H1 (cell line): ENCODE measurements around the gene GNAI2. TPM values are rescaled to one million over a fixed set of nuclear protein-coding genes. Genes with fewer than 3 reads are reported as not detected.
A peak's percentile ranks its signal among the peaks of the same experiment; 100 is the strongest.

Source experiments
- CTCF ChIA-PET: fragments of 300-600 bp; sonication (Branson Sonifier 250); formaldehyde crosslinking; loops from one replicate; lab custom pipeline; 2021; ENCODE audit not compliant: partially characterized antibody; lab: Charles Lee
- POLR2A ChIA-PET: fragments of 300-600 bp; sonication (Branson Sonifier 250); formaldehyde crosslinking; loops from one replicate; lab custom pipeline; 2021; ENCODE audit warnings: inconsistent platforms; ENCODE audit not compliant: partially characterized antibody; lab: Charles Lee
- DNase-seq, 2 experiments: peaks; one replicate each; pipeline versions ENCODE4 v3.0.0 to v3.0.0-alpha.2; 2010 to 2022; ENCODE audit warnings: low spot score in 2 of 2, low read depth in 1 of 2, mixed read lengths in 1 of 2
- FAIRE-seq: peaks from 2 replicates; lab custom pipeline; 2011; peaks lifted over from hg19 to GRCh38; lab: Jason Lieb, UNC
- H2AFZ ChIP-seq: 2 replicates; pipeline ENCODE4 v1.8.1; 2012; ENCODE audit warnings: low read length, inconsistent platforms
- H2AK5ac ChIP-seq: 2 replicates; pipeline ENCODE4 v1.6.1; 2013; ENCODE audit warnings: low read depth, low read length
- H2BK120ac ChIP-seq: replicated peaks from 2 replicates; pipeline ENCODE3; 2013; ENCODE audit warnings: low read depth, low read length, inconsistent platforms
- H2BK12ac ChIP-seq: 2 replicates; pipeline ENCODE4 v1.6.1; 2013; ENCODE audit warnings: low read depth, low read length
- H2BK15ac ChIP-seq: 2 replicates; pipeline ENCODE4 v1.6.1; 2013; ENCODE audit warnings: low read length
- H2BK20ac ChIP-seq: 2 replicates; pipeline ENCODE4 v1.6.1; 2013; ENCODE audit warnings: low read length
- H2BK5ac ChIP-seq: 2 replicates; pipeline ENCODE4 v1.6.1; 2013; ENCODE audit warnings: low read depth, low read length
- H3K14ac ChIP-seq: 2 replicates; pipeline ENCODE4 v1.6.1; 2013; ENCODE audit warnings: inconsistent platforms; ENCODE audit not compliant: insufficient read length
- H3K18ac ChIP-seq: 2 replicates; pipeline ENCODE4 v1.6.1; 2013; ENCODE audit warnings: low read length; ENCODE audit errors: extremely low read depth
- H3K23ac ChIP-seq: 2 replicates; pipeline ENCODE4 v1.6.1; 2013; ENCODE audit warnings: inconsistent platforms; ENCODE audit not compliant: insufficient read length
- H3K23me2 ChIP-seq: 2 replicates; pipeline ENCODE4 v1.6.1; 2013; ENCODE audit warnings: low read depth, low read length
- H3K27ac ChIP-seq: 2 replicates; pipeline ENCODE4 v1.6.1; 2011; ENCODE audit warnings: low read depth, low read length, inconsistent platforms
- H3K27me3 ChIP-seq, 4 experiments: replicated peaks in 1 of 4; 1 replicate in 1 of 4; 2 replicates in 3 of 4; pipeline versions ENCODE4 v1.6.1 to v1.8.1; 2011 to 2013; ENCODE audit warnings: low read length in 3 of 4, mild to moderate bottlenecking in 3 of 4, inconsistent platforms in 2 of 4, mixed read lengths in 2 of 4, moderate library complexity in 1 of 4; ENCODE audit not compliant: control insufficient read depth in 3 of 4, insufficient read depth in 3 of 4; ENCODE audit errors: extremely low read depth in 1 of 4
- H3K36me3 ChIP-seq, 4 experiments: 2 replicates each; pipeline versions ENCODE4 v1.6.1 to v1.8.1; 2011 to 2013; ENCODE audit warnings: mild to moderate bottlenecking in 4 of 4, low read length in 3 of 4, moderate library complexity in 2 of 4, control low read depth in 1 of 4, inconsistent platforms in 1 of 4; ENCODE audit not compliant: insufficient read depth in 4 of 4, control insufficient read depth in 2 of 4
- H3K4ac ChIP-seq: replicated peaks from 2 replicates; pipeline ENCODE3; 2013; ENCODE audit warnings: low read length, low read depth, mixed read lengths, inconsistent platforms; ENCODE audit not compliant: insufficient read length
- H3K4me1 ChIP-seq, 4 experiments: replicated peaks in 1 of 4; 1 replicate in 1 of 4; 2 replicates in 3 of 4; pipeline versions ENCODE4 v1.6.1 to v1.8.1; 2011 to 2013; ENCODE audit warnings: low read length in 3 of 4, inconsistent platforms in 2 of 4, mixed read lengths in 1 of 4; ENCODE audit not compliant: insufficient read depth in 4 of 4, control insufficient read depth in 3 of 4
- H3K4me2 ChIP-seq, 2 experiments: 2 replicates each; pipeline versions ENCODE4 v1.6.1 to v1.8.1; 2011 to 2013; ENCODE audit warnings: low read depth in 2 of 2, low read length in 2 of 2, control low read depth in 1 of 2, inconsistent platforms in 1 of 2, mild to moderate bottlenecking in 1 of 2; ENCODE audit not compliant: insufficient read depth in 1 of 2
- H3K4me3 ChIP-seq, 4 experiments: fragments of 200-600, 300-600 bp in 1 of 4; sonication (generic), shearing (Covaris generic), sonication (Bioruptor Twin) in 1 of 4; 2 replicates each; pipeline versions ENCODE4 v1.5.1 to v1.8.1; 2011 to 2016; ENCODE audit warnings: low read length in 4 of 4, low read depth in 3 of 4, control low read depth in 2 of 4, inconsistent platforms in 2 of 4, mild to moderate bottlenecking in 2 of 4, mixed read lengths in 1 of 4, moderate library complexity in 1 of 4; ENCODE audit not compliant: insufficient read depth in 2 of 4; ENCODE audit errors: extremely low read depth in 1 of 4
- H3K56ac ChIP-seq: replicated peaks from 2 replicates; pipeline ENCODE3; 2013; ENCODE audit warnings: low read depth, mild to moderate bottlenecking, mixed read lengths, low read length, inconsistent platforms; ENCODE audit not compliant: insufficient read length
- H3K79me1 ChIP-seq: 2 replicates; pipeline ENCODE4 v1.6.1; 2013; ENCODE audit warnings: low read depth, low read length, control low read depth
- H3K79me2 ChIP-seq, 2 experiments: 2 replicates each; pipeline versions ENCODE4 v1.6.1 to v1.8.1; 2012 to 2013; ENCODE audit warnings: low read length in 2 of 2, mild to moderate bottlenecking in 2 of 2, inconsistent platforms in 1 of 2; ENCODE audit not compliant: insufficient read depth in 2 of 2, control insufficient read depth in 1 of 2
- H3K9ac ChIP-seq, 4 experiments: replicated peaks in 1 of 4; 1 replicate in 1 of 4; 2 replicates in 3 of 4; pipeline versions ENCODE4 v1.6.1 to v1.8.1; 2011 to 2013; ENCODE audit warnings: low read depth in 3 of 4, low read length in 3 of 4, control low read depth in 2 of 4, mild to moderate bottlenecking in 2 of 4, moderate library complexity in 2 of 4, inconsistent platforms in 1 of 4; ENCODE audit errors: extremely low read depth in 1 of 4
- H3K9me3 ChIP-seq, 2 experiments: 2 replicates each; pipeline versions ENCODE4 v1.6.1 to v1.8.1; 2012 to 2013; ENCODE audit warnings: mild to moderate bottlenecking in 2 of 2, moderate library complexity in 2 of 2, control low read depth in 1 of 2, inconsistent platforms in 1 of 2, low read depth in 1 of 2, low read length in 1 of 2, mixed read lengths in 1 of 2; ENCODE audit not compliant: insufficient read depth in 2 of 2
- H4K20me1 ChIP-seq, 2 experiments: replicated peaks in 1 of 2; 2 replicates each; pipeline versions ENCODE3 to v1.8.1; 2011 to 2013; ENCODE audit warnings: inconsistent platforms in 2 of 2, low read length in 2 of 2, mild to moderate bottlenecking in 1 of 2; ENCODE audit not compliant: insufficient read depth in 2 of 2, control insufficient read depth in 1 of 2
- H4K5ac ChIP-seq: 2 replicates; pipeline ENCODE4 v1.6.1; 2013; ENCODE audit warnings: low read length, low read depth, mixed read lengths, inconsistent platforms; ENCODE audit not compliant: insufficient read length
- H4K8ac ChIP-seq: 2 replicates; pipeline ENCODE4 v1.8.0; 2013; ENCODE audit warnings: mild to moderate bottlenecking, moderate library complexity, low read length, inconsistent platforms; ENCODE audit not compliant: insufficient read depth; ENCODE audit errors: extremely low read depth
- H4K91ac ChIP-seq: replicated peaks from 2 replicates; pipeline ENCODE3; 2013; ENCODE audit warnings: low read length, mixed read lengths, inconsistent platforms; ENCODE audit not compliant: insufficient read length
- ASH2L ChIP-seq: fragments of 200-600, 300-600 bp; sonication (generic); IDR thresholded peaks from one replicate; pipeline ENCODE4 v1.7.1; 2017; ENCODE audit warnings: low read length
- GABPA ChIP-seq: IDR thresholded peaks from 2 replicates; pipeline ENCODE4 v1.6.1; 2011; ENCODE audit warnings: mild to moderate bottlenecking, low read length, moderate library complexity, borderline replicate concordance; ENCODE audit not compliant: insufficient read depth
- JUN ChIP-seq: IDR thresholded peaks from 2 replicates; pipeline ENCODE4 v1.6.1; 2011; ENCODE audit warnings: low read depth, mild to moderate bottlenecking, improper control_type of control experiment, low read length
- JUND ChIP-seq: IDR thresholded peaks from 2 replicates; pipeline ENCODE4 v1.6.1; 2011; ENCODE audit warnings: mild to moderate bottlenecking, improper control_type of control experiment, low read length
- MAFK ChIP-seq: IDR thresholded peaks from 2 replicates; pipeline ENCODE4 v1.6.1; 2012; ENCODE audit warnings: low read depth, mild to moderate bottlenecking, improper control_type of control experiment, low read length
- NANOG ChIP-seq: IDR thresholded peaks from 2 replicates; pipeline ENCODE4 v1.6.1; 2011; ENCODE audit warnings: low read length, low read depth, mild to moderate bottlenecking, inconsistent platforms; ENCODE audit not compliant: insufficient read depth, poor library complexity, severe bottlenecking
- RAD21 ChIP-seq, 2 experiments: IDR thresholded peaks in 1 of 2; conservative IDR thresholded peaks in 1 of 2; 2 replicates each; pipeline ENCODE4 v1.6.1; 2011; ENCODE audit warnings: low read depth in 2 of 2, low read length in 2 of 2, improper control_type of control experiment in 1 of 2, inconsistent platforms in 1 of 2, mild to moderate bottlenecking in 1 of 2, moderate library complexity in 1 of 2
- TBP ChIP-seq: IDR thresholded peaks from 2 replicates; pipeline ENCODE4 v1.6.1; 2011; ENCODE audit warnings: low read depth, low read length, improper control_type of control experiment
- USF2 ChIP-seq: IDR thresholded peaks from 2 replicates; pipeline ENCODE4 v1.6.1; 2011; ENCODE audit warnings: low read length, improper control_type of control experiment
- WGBS, 2 experiments: shearing (Covaris generic) in 1 of 2; methylation state at CpG; one replicate each; pipeline versions ENCODE4 v1.1.6 to v1.1.7; 2013 to 2015; ENCODE audit warnings: low lambda C conversion rate in 2 of 2, mixed read lengths in 2 of 2, inconsistent platforms in 1 of 2, low coverage in 1 of 2, missing lambda C conversion rate in 1 of 2; ENCODE audit not compliant: insufficient replicate concordance in 2 of 2, insufficient coverage in 1 of 2, insufficient read length in 1 of 2; ENCODE audit errors: extremely low coverage in 1 of 2, missing lambda C conversion rate in 1 of 2; 5-methylcytosine and 5-hydroxymethylcytosine counted together
- polyA plus RNA-seq, 7 experiments: library from polyadenylated mRNA; depleted of rRNA in 3 of 7; stranded (reverse) in 5 of 7; unstranded in 2 of 7; fragments of >200 nt in 5 of 7; fragments of 200-250 nt in 2 of 7; gene quantifications; 1 replicate in 5 of 7; 2 replicates in 1 of 7; 4 replicates in 1 of 7; pipeline versions ENCODE4 v1.2.1 to v1.2.3, GENCODE V29; 2011 to 2013; ENCODE audit warnings: missing spikeins in 2 of 7, mixed read lengths in 2 of 7
- total RNA-seq: library from RNA; stranded (reverse); fragmentation: NEBNext Ultra II Directional; extraction: Animal tissue kit (Norgen Biotek cat#: 25700); gene quantifications from 2 replicates; pipeline ENCODE4 v1.2.1, GENCODE V29; 2021

Gene GNAI2
- total and polyA plus RNA-seq, 2 of the 8 experiments (the other 6 are each of a cell fraction or from before 2014, with no cell fraction given), result 168 to 539 TPM

DNA sequence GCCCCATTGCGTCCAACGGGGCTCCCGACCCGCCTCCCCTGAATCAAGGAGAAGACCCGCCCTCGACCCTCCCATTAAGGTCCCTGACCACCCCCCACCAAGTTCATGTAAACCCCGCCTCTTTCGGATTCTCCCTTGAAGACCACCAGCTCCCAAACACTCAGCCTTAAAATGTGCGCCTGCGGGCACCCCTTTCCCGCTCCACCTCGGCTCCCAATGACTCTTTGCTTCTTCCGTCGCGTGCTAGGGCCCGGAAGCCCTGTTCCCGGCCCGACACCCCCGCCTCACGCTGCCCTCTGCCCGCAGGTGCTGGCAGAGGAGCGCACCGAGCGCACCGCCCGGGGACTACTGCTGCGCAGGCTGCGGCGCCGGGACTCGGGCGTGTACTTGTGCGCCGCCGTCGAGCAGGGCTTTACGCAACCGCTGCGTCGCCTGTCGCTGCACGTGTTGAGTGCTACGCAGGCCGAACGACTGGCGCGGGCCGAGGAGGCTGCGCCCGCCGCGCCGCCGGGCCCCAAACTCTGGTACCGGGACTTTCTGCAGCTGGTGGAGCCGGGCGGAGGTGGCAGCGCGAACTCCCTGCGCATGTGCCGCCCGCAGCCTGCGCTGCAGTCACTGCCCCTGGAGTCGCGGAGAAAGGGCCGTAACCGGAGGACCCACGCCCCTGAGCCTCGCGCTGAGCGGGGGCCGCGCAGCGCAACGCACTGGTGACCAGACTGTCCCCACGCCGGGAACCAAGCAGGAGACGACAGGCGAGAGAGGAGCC lies 40.2 kb downstream of the GNAI2 start:
- 0 out of 2 replicates have a peak overlapping the region, but pooled peaks have one; percentile 39 for H2AK5ac ChIP-seq
- 50% methylated on average over 55 of the region's 79 CpGs; no CpG with 5 or more reads in 1 of the 2 experiments for WGBS, 2 experiments
- FAIRE-seq, result no peak
- no peaks in the 10 kb centered on the region for H3K79me1 ChIP-seq
- no peak overlapping the region for H2BK15ac ChIP-seq
- H3K79me2 ChIP-seq, result no peaks in the 10 kb centered on the region
- no peak overlapping the region for H2AFZ ChIP-seq
- CTCF ChIA-PET, result interaction anchor here (1.4 to 53.5 kb wide), 10 partner anchors 14 to 91 kb away, joined by 4 to 2149 read pairs (median 12); partner anchors contain the start of genes GNAI2, GNAT1, HYAL2 and IFRD2
- peak overlapping the region; percentile 53 to 86 for H3K4me2 ChIP-seq
- POLR2A ChIA-PET, result interaction anchor here (0.8 to 9.6 kb wide), 13 partner anchors 9 to 63 kb away, joined by 3 to 122 read pairs (median 5); partner anchors contain the start of gene IFRD2
- DNase-seq, result peak in 1 of 2 experiments; percentile 78
- H2BK120ac ChIP-seq, result no peak overlapping the region
- H3K36me3 ChIP-seq, result no peaks in the 10 kb centered on the region
- no peak overlapping the region for H3K27ac ChIP-seq
- no peak overlapping the region for H2BK12ac ChIP-seq
- no peak overlapping the region for H3K4ac ChIP-seq
- H2BK5ac ChIP-seq, result no peak overlapping the region
- peak overlapping the region; percentile 14 to 61 (median 22); a peak in 6 of 8 replicates for H3K4me3 ChIP-seq
- H3K9ac ChIP-seq, result no peak overlapping the region
- H3K27me3 ChIP-seq, result peaks cover 27 to 54% (median 43%) of the 10 kb centered on the region in 4 experiments
- no peak overlapping the region; the same call in 1 of the 2 replicates for H3K18ac ChIP-seq
- no peak overlapping the region for H3K14ac ChIP-seq
- no peak overlapping the region for H4K5ac ChIP-seq
- peak overlapping the region; percentile 87; the same call in 1 of the 2 replicates for H4K8ac ChIP-seq
- no peak overlapping the region for H2BK20ac ChIP-seq
- no peaks in the 10 kb centered on the region; a peak in 1 of 4 replicates for H3K9me3 ChIP-seq
- no peak overlapping the region for H4K91ac ChIP-seq
- peaks cover 2% of the 10 kb centered on the region; the same call in 1 of the 2 replicates for H3K23me2 ChIP-seq
- H3K23ac ChIP-seq, result no peak overlapping the region
- no peaks in the 10 kb centered on the region for H4K20me1 ChIP-seq
- no peak overlapping the region for H3K56ac ChIP-seq
- H3K4me1 ChIP-seq, result peaks cover 0 to 13% (median 10%) of the 10 kb centered on the region in 4 experiments; a peak in 5 of 7 replicates
- TF ChIP-seq GABPA (peak; percentile 76; the same call in 1 of the 2 replicates), JUND (no peak), JUN (no peak), ASH2L (peak; percentile 15), MAFK (no peak), NANOG (no peak), TBP (0 out of 2 replicates have a peak, but pooled peaks have one; percentile 1), USF2 (no peak; the same call in 1 of the 2 replicates), RAD21 (IDR thresholded peaks at IDR 0.05 in 1 of 2, conservative IDR thresholded peaks at IDR 0.05 in 1 of 2; ENCODE audit: low read depth in 2 of 2, low read length in 2 of 2) (peak in 1 of 2 experiments; percentile 4; a peak in 1 of 4 replicates)
